Smooth muscle cell of the coronary artery (primary cell): ENCODE data around the gene COLQ. TPM values are rescaled to one million over a fixed set of nuclear protein-coding genes. Genes with fewer than 3 reads are reported as not detected.

Experiments
- total RNA-seq: library from RNA; depleted of rRNA; stranded (reverse); fragments of >200 nt; gene quantifications from 2 replicates; pipeline ENCODE4 v1.2.3, GENCODE V29; 2014; ENCODE audit warnings: low replicate concordance

COLQ gene
- 0.30 and 0.35 TPM in 2 replicates for total RNA-seq

DNA sequence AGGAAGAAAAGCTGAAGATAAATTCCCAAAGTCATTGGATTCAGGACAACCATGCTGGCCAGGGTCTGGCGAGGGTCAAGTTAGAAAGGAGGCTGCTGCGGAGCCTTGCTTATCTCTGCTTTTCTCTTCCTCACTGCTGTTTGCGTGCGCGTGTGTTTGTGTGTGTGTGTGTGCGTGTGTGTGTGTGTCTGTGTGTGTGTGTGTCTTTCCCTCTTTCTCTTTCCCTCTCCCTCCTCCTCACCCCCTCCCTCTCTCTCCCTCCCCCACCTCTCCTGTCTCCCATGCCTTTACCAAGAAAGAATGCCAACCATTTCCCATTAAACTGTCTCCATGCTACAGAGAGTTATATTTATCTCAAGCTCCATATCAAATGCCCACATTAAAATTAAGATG is at the start of gene COLQ:
Gene COLQ, minus strand, starts transcription at position 134 of the 393 bp plus-strand sequence. Its CDS starts 81 bp downstream, at position 53.

DNA sequence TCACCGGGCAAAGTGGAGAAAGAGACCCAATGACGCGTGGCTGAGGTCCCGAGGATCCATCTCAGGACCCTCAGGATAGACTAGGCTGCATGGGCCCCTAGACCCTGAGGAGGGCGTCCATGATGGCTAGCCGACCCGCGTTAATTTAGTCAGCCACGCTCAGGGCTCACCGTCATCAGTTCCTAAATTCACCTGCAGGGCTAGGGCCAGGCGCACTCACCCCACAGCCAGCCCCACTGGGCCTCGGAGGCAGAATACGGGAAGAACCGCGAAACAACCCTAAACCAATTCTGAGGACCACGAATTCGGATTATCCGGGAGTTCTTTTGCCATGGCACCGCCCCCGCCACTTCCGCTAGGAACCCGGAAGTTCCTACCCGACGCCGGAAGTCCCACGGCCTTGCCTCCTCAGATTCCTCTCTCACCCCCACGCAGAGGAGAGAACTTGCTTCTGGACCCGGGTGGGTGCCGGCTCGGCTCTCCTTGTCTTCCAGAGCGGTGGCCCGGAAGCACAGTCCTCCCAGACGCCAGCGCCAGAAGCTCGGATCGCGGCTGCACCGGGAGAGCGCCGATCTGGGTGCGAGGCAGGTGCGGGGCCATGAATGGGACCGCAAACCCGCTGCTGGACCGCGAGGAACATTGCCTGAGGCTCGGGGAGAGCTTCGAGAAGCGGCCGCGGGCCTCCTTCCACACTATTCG is 94.2 kb downstream of the COLQ start, which contains the start of the genes EAF1 and METTL6:
Gene EAF1, plus strand, starts transcription at position 417 of the 699 bp plus-strand sequence. Its CDS starts 182 bp downstream, at position 599.
Gene METTL6, minus strand, starts transcription at position 363 of the 699 bp plus-strand sequence. CDS start 1,033 bp downstream, outside the sequence.

Other genes with a start within 250 kb of the COLQ start
- gene SH3BP5, start 189.1 kb downstream of the COLQ start, total RNA-seq, result 30.6 and 37.9 TPM in 2 replicates
- gene METTL6, start 94.2 kb downstream of the COLQ start, total RNA-seq, result 21.8 and 23.5 TPM in 2 replicates
- 20.1 and 22.9 TPM in 2 replicates for gene EAF1, start 94.1 kb downstream of the COLQ start, total RNA-seq
- 22.0 and 28.2 TPM in 2 replicates for gene HACL1, start 79.9 kb upstream of the COLQ start, total RNA-seq
- gene BTD, start 80.0 kb upstream of the COLQ start, total RNA-seq, result 18.1 and 39.7 TPM in 2 replicates